ENCODE measurements around the gene CNIH4. TPM values are rescaled to one million over a fixed set of nuclear protein-coding genes. Genes with fewer than 3 reads are reported as not detected.

CNIH4 gene
- total RNA-seq, 1 experiment from 2014 or later, result 48.9 TPM

GRCh38 chr1:224317383-224318045 lies 39.2 kb upstream of the CNIH4 start:
- TF ChIP-seq POLR2AphosphoS5 (IDR thresholded peaks at IDR 0.05; ENCODE audit: low read depth, low read length) (no peak), CBX3 (IDR thresholded peaks at IDR 0.05; ENCODE audit: low read depth) (no peak), ATF3 (IDR thresholded peaks at IDR 0.05) (no peak), YY1 (IDR thresholded peaks at IDR 0.05; ENCODE audit: extremely low read depth, insufficient replicate concordance, low read depth, low read length) (no peak), EZH2 (IDR thresholded peaks at IDR 0.05) (no peak), EGR1 (IDR thresholded peaks at IDR 0.05; ENCODE audit: low read depth) (no peak), FOSL1 (IDR thresholded peaks at IDR 0.05; ENCODE audit: low read depth) (no peak), SIN3A (IDR thresholded peaks at IDR 0.05; ENCODE audit: low read depth) (no peak), ZNF274 (IDR thresholded peaks at IDR 0.05; ENCODE audit: low read depth, low read length) (no peak), EZH2phosphoT487 (IDR thresholded peaks at IDR 0.05; ENCODE audit: borderline replicate concordance) (no peak), RAD21 (IDR thresholded peaks at IDR 0.05; ENCODE audit: low read depth) (no peak)
- TF ChIP-seq, protein P1, sequence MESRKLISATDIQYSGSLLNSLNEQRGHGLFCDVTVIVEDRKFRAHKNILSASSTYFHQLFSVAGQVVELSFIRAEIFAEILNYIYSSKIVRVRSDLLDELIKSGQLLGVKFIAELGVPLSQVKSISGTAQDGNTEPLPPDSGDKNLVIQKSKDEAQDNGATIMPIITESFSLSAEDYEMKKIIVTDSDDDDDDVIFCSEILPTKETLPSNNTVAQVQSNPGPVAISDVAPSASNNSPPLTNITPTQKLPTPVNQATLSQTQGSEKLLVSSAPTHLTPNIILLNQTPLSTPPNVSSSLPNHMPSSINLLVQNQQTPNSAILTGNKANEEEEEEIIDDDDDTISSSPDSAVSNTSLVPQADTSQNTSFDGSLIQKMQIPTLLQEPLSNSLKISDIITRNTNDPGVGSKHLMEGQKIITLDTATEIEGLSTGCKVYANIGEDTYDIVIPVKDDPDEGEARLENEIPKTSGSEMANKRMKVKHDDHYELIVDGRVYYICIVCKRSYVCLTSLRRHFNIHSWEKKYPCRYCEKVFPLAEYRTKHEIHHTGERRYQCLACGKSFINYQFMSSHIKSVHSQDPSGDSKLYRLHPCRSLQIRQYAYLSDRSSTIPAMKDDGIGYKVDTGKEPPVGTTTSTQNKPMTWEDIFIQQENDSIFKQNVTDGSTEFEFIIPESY (IDR thresholded peaks at IDR 0.05; ENCODE audit: extremely low read depth, insufficient replicate concordance, low read length), result no peak
- TF ChIP-seq, protein P2, sequence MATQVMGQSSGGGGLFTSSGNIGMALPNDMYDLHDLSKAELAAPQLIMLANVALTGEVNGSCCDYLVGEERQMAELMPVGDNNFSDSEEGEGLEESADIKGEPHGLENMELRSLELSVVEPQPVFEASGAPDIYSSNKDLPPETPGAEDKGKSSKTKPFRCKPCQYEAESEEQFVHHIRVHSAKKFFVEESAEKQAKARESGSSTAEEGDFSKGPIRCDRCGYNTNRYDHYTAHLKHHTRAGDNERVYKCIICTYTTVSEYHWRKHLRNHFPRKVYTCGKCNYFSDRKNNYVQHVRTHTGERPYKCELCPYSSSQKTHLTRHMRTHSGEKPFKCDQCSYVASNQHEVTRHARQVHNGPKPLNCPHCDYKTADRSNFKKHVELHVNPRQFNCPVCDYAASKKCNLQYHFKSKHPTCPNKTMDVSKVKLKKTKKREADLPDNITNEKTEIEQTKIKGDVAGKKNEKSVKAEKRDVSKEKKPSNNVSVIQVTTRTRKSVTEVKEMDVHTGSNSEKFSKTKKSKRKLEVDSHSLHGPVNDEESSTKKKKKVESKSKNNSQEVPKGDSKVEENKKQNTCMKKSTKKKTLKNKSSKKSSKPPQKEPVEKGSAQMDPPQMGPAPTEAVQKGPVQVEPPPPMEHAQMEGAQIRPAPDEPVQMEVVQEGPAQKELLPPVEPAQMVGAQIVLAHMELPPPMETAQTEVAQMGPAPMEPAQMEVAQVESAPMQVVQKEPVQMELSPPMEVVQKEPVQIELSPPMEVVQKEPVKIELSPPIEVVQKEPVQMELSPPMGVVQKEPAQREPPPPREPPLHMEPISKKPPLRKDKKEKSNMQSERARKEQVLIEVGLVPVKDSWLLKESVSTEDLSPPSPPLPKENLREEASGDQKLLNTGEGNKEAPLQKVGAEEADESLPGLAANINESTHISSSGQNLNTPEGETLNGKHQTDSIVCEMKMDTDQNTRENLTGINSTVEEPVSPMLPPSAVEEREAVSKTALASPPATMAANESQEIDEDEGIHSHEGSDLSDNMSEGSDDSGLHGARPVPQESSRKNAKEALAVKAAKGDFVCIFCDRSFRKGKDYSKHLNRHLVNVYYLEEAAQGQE (IDR thresholded peaks at IDR 0.05; ENCODE audit: low read depth), result no peak
- TF ChIP-seq, protein P3, sequence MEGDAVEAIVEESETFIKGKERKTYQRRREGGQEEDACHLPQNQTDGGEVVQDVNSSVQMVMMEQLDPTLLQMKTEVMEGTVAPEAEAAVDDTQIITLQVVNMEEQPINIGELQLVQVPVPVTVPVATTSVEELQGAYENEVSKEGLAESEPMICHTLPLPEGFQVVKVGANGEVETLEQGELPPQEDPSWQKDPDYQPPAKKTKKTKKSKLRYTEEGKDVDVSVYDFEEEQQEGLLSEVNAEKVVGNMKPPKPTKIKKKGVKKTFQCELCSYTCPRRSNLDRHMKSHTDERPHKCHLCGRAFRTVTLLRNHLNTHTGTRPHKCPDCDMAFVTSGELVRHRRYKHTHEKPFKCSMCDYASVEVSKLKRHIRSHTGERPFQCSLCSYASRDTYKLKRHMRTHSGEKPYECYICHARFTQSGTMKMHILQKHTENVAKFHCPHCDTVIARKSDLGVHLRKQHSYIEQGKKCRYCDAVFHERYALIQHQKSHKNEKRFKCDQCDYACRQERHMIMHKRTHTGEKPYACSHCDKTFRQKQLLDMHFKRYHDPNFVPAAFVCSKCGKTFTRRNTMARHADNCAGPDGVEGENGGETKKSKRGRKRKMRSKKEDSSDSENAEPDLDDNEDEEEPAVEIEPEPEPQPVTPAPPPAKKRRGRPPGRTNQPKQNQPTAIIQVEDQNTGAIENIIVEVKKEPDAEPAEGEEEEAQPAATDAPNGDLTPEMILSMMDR (IDR thresholded peaks at IDR 0.05 in 2 of 3, conservative IDR thresholded peaks at IDR 0.05 in 1 of 3; ENCODE audit: borderline replicate concordance in 1 of 3, insufficient read depth in 1 of 3, low read depth in 2 of 3, low read length in 2 of 3), result no peak
- BruUV-seq (replicated peaks), result no TSS peak
- Histone ChIP-seq H3K4me3 (replicated peaks in 1 of 2; ENCODE audit: low read depth in 1 of 2, low read length in 2 of 2) (no peak overlapping the region), H3K36me3 (ENCODE audit: control insufficient read depth in 1 of 2, insufficient read depth in 2 of 2, low read length in 2 of 2) (peaks cover 0 to 8% of the 10 kb centered on the region in 2 experiments; a peak in 1 of 4 replicates), H3K27ac (ENCODE audit: low read depth, low read length) (no peak overlapping the region), H3K9me2 (ENCODE audit: insufficient read depth) (no peaks in the 10 kb centered on the region), H3K4me2 (ENCODE audit: low read length) (no peak overlapping the region), H3K4me1 (ENCODE audit: control insufficient read depth in 1 of 2, insufficient read depth in 2 of 2, low read length in 2 of 2) (no peaks in the 10 kb centered on the region), H3K9ac (ENCODE audit: low read length) (no peak overlapping the region), H4K20me1 (ENCODE audit: insufficient read depth) (no peaks in the 10 kb centered on the region), H2AFZ (ENCODE audit: low read depth, low read length, poor library complexity, severe bottlenecking) (no peak overlapping the region), H3K27me3 (ENCODE audit: insufficient read depth, low read length) (no peaks in the 10 kb centered on the region), H3K79me2 (ENCODE audit: insufficient read depth, low read length) (peaks cover 29% of the 10 kb centered on the region), H3K9me3 (ENCODE audit: control insufficient read depth in 1 of 2, insufficient read depth in 1 of 2, low read depth in 1 of 2, low read length in 2 of 2) (no peaks in the 10 kb centered on the region)
- CTCF ChIA-PET, result no interaction called here
- RAD21 ChIA-PET (ENCODE audit: low non-redundant PET in 1 of 2, low total read pairs in 2 of 2, uncharacterized antibody in 2 of 2, unreplicated experiment in 2 of 2), result no interaction called here
- intact Hi-C loops (cut with micrococcal nuclease), result no loop called here
- POLR2A ChIA-PET, result no interaction called here
- DNase-seq (ENCODE audit: low read depth, low spot score) (no peak), ATAC-seq (no peak)

Measured in HCT116 (cell line).